OCI-LY1 (cell line): Measurements from ENCODE around the gene CNNM4.

ENCODE experiments used
- EZH2 ChIP-seq: fragments of 200-600 bp; sonication (generic), shearing (Covaris generic); IDR thresholded peaks from 2 replicates; pipeline ENCODE4 v1.8.0; 2017; ENCODE audit warnings: borderline replicate concordance, mixed run types, mild to moderate bottlenecking, antibody characterized with exemption, low read length, moderate library complexity, mixed read lengths
- TF ChIP-seq, protein P1 (sequence below): fragments of 200-600 bp; sonication (generic), shearing (Covaris generic); IDR thresholded peaks from 2 replicates; pipeline ENCODE4 v1.5.1; 2017; ENCODE audit warnings: mild to moderate bottlenecking, antibody characterized with exemption, low read length, moderate library complexity, mixed read lengths

DNA sequence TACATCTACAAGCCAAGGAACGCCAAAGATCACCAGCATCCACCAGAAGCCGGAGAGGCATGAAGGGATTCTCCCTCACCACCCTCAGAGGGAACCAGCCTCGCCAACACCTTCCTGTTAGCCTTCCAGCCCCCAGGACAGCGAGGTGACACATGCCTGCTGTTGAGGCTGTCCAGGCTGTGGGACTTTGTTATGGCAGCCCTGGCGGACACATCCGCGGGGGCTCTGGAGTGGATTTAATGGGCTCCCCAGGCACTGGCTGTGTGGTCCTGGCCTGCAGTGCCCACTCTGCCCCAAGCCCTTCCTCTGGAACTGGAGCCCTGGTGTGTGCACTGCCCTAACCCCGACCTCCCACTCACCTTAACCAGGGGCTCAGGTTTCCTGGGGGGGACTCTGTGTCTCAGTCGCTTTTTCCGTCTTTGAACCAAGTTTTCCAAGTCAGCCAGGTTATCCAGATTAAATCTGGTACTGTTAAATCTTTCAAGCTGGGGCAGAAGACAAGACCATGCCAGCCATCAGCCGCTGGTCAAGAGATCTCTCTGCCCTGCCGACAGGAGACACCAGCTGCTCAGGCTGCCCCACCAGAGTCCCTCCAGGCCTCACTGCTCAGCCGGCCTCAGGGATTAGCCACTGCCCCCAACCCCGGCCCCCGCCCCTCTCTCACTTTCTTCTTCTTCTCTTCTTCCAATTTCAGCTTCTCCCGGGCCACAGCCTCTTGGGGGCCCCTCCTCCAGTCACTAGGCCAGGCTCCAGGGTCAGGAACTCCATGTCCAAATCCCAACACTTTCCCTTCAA lies 81.2 kb downstream of the CNNM4 start:
- TF ChIP-seq EZH2 = no peak
- TF ChIP-seq, protein P1, sequence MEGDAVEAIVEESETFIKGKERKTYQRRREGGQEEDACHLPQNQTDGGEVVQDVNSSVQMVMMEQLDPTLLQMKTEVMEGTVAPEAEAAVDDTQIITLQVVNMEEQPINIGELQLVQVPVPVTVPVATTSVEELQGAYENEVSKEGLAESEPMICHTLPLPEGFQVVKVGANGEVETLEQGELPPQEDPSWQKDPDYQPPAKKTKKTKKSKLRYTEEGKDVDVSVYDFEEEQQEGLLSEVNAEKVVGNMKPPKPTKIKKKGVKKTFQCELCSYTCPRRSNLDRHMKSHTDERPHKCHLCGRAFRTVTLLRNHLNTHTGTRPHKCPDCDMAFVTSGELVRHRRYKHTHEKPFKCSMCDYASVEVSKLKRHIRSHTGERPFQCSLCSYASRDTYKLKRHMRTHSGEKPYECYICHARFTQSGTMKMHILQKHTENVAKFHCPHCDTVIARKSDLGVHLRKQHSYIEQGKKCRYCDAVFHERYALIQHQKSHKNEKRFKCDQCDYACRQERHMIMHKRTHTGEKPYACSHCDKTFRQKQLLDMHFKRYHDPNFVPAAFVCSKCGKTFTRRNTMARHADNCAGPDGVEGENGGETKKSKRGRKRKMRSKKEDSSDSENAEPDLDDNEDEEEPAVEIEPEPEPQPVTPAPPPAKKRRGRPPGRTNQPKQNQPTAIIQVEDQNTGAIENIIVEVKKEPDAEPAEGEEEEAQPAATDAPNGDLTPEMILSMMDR = no peak
